H1 (cell line): ENCODE data around the gene MSMP. TPM values are rescaled to one million over a fixed set of nuclear protein-coding genes. Genes with fewer than 3 reads are reported as not detected.

Source experiments
- KDM4A ChIP-seq: IDR thresholded peaks from one replicate; pipeline ENCODE4 v1.7.1; 2012; ENCODE audit warnings: low read depth, mild to moderate bottlenecking, moderate library complexity, low read length, inconsistent platforms; ENCODE audit not compliant: severe bottlenecking
- POU5F1 ChIP-seq: IDR thresholded peaks from 2 replicates; pipeline ENCODE4 v1.6.1; 2011; ENCODE audit warnings: low read depth, mild to moderate bottlenecking, low read length, moderate library complexity
- TAF1 ChIP-seq: IDR thresholded peaks from 2 replicates; pipeline ENCODE4 v1.6.1; 2011; ENCODE audit warnings: mild to moderate bottlenecking, low read depth, low read length
- polyA plus RNA-seq, 7 experiments: library from polyadenylated mRNA; depleted of rRNA in 3 of 7; stranded (reverse) in 5 of 7; unstranded in 2 of 7; fragments of >200 nt in 5 of 7; fragments of 200-250 nt in 2 of 7; gene quantifications; 1 replicate in 5 of 7; 2 replicates in 1 of 7; 4 replicates in 1 of 7; pipeline versions ENCODE4 v1.2.1 to v1.2.3, GENCODE V29; 2011 to 2013; ENCODE audit warnings: missing spikeins in 2 of 7, mixed read lengths in 2 of 7
- total RNA-seq: library from RNA; stranded (reverse); fragmentation: NEBNext Ultra II Directional; extraction: Animal tissue kit (Norgen Biotek cat#: 25700); gene quantifications from 2 replicates; pipeline ENCODE4 v1.2.1, GENCODE V29; 2021

Gene MSMP
- total and polyA plus RNA-seq, 2 of the 8 experiments (the other 6 are each of a cell fraction or from before 2014, with no cell fraction given), result 0.53 TPM; not detected in 1

DNA sequence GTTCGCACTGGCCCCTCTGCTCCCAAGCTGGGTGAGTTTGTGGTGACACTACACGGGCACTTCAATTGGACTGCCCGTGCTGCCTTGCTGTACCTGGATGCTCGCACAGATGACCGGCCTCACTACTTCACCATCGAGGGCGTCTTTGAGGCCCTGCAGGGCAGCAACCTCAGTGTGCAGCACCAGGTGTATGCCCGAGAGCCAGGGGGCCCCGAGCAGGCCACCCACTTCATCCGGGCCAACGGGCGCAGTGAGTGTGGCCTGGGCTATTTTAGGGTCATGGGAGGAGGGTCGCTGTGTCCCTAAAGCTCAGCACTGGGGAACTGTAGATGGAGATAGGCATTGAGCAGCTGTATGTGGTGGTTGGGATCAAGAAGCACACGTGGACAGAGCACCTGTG lies 38.8 kb upstream of the MSMP start (continued):
- TF ChIP-seq TAF1 (no peak), KDM4A (no peak), POU5F1 (no peak)
